Central memory CD4-positive, alpha-beta T cell (primary cell): ENCODE results near the gene ARHGEF4.

Experiments
- DNase-seq: peaks from one replicate; pipeline ENCODE4 v3.0.0; 2022

Gene ARHGEF4

DNA sequence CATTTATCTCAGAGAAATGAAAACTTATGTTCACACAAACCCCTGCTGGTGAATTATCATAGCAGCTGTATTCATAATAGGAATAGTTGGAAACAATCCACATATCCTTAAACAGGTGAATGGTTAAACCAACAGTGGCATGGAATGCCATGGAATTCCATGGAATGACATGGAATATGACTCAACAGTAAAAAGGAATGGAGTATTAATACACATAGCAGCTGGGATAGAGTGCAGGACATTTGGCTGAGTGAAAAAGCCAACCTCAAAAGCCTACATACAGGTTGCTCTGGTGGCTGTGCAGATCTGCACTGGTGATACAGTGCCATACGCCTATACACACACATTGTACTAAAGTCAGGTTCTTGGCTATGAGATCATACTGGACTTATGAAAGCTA is 187.0 kb downstream of the ARHGEF4 start:
- DNase-seq = no peak

DNA sequence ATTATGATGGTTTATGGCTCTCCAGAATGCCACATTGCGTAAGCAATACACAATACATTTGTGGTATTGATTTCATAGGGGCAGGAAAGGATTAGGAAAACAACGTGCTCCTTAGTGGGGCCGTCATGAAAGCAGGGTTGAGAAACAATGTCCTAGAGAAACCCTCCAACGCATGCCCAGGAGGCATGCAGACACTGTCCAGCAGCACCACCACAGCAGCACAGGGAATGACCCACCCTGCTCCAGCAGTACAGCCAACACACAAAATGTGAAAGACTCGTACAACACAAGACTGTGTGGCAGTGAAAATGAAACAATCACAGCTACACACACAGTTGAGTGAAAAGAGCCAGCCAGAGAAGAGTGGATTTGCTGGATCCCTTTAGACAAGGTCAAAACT is 190.2 kb downstream of the ARHGEF4 start:
- DNase-seq = no peak

DNA sequence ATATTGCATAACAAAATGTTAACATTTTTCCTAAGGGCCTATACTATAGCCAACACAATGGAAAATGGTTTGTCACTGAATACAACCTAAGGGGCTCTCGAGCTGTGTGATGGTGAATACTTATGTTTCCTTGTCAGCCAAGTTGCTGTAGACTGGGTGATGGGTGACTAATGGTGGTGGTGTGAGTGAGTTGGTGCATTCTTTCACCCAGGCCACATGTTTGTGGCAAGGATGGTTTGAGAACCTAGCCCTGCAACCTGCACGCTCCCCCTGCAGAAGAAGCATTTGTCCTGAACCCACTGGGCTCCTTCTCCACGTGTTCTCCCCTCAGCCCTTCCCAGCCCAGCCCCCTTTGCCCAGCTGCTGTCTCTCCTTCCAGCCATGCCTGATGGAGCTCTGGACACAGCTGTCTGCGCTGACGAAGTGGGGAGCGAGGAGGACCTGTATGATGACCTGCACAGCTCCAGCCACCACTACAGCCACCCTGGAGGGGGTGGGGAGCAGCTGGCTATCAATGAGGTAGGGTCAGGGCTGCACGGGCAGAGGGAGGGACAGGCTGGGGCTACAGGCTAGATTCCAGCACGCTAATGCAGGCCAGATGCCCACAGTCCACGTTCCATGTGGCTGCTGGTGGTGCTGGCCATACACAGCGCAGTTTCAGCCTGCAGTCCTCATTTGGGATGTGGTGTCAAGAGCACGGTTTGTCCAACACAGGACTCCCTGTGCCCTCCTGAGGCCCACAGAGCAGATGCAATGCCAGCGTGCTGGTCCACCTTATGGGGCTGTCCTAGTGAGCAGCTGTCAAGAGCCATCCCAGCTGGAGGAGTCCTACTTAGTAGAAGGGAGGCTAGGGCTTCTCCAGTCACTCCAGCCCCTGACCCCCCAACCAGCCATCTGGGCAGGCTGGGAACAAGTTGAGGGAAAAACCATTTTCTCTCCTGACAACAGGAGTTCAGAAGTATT is 191.1 kb downstream of the ARHGEF4 start:
- DNase-seq = no peak

DNA sequence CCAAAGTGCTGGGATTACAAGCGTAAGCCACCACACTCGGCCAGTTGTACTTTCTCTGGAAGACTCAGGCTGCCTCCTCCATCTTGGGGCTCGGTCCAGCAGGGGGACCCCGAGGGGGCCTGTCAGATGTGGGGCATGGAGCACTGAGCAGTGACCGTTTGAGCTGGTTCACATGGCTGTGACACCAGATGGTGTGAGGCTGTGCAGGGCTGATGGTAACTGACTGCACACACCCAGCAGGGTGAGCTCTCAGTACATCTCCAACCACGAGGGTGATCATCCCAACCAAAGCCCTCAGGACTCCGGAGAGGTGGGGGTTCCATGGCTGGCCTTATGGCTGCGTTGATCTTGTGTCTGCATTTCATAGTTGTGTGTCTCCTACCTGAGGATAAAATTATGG is 193.1 kb downstream of the ARHGEF4 start:
- DNase-seq = no peak

DNA sequence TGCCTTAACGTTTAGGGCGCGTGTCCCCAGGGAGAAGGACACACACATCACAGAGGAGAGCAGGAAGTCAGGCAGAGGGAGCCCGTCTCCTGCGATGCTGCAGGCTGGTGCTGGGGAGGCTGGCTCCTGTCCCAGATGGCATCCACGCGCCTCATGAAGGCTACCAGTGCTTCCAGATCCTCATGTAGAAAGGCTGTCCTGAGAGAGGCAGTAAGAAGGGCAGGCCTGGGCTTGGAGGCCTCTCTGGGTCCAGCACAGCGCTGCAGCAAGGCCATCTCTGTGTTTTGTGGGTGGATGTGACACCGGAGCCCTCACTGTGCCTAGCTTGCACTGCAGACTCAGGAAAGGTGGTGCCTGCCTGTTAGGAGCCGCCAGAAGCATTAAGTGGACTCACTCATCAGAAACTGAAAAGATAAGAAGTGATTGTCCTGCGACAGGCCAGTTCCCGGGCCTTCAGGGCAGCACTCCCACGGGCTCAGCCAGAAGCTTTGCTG is 193.8 kb downstream of the ARHGEF4 start:
- DNase-seq = no peak

DNA sequence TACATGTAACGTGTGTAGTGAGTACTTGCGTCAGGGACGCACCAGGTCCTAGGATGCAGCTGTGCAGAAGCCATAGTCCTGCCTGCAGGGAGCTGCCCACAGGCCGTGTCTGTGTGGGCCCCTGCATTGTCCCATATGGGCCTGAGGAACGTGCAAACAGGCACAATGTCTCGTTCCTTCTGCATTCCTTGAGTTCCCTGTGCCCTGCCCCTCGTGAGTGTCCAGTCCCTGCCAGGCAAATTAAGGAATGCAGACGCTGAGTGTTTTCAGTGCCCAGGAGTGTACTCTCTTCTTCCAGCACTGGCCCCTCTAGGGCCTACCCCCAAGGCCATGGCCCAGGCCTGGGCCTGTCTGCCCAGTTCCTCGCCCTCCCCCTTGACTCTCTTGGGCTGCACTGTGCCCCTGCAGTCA is 194.7 kb downstream of the ARHGEF4 start:
- DNase-seq = no peak

DNA sequence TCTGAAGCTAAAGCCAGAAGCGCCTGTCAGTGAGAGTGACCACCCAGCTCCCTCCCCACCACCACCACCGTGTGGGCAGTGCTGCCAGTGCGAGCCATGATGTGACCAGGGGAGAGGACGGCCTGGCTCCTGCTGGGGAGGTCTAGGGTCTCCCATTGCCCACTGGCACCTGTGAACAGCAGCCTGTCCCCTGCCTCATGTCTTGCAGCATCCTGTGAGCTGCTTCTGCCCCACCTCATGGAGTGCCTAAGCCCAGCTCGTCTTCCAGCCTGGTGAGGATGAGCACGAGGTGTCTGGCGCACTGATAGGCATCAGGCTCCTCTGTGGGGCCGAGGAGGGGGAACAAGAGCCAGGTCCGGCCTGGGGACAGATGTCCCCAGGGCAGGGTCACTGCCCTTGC is 195.2 kb downstream of the ARHGEF4 start:
- DNase-seq = no peak

DNA sequence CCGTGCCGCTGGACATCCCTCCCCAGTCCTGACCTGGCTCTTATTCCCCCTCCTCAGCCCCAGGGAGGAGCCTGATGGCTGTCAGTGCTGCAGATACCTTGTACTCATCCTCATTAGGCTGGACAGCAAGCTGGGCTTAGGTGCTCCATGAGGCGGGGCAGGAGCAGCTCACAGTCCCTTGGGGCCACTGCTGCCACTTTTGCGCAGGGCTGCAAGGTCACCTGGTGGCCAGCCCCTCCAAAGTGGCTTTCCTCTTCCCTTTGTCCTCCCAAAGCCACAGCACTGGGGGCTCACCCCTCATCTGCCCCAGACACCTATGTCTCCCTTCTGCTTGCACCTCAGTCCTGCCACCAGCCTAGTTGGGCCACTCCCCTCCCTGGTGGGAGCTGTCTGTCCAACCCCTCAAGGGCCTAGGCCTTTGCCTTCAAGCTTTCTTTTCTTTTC is 195.7 kb downstream of the ARHGEF4 start:
- DNase-seq = no peak

DNA sequence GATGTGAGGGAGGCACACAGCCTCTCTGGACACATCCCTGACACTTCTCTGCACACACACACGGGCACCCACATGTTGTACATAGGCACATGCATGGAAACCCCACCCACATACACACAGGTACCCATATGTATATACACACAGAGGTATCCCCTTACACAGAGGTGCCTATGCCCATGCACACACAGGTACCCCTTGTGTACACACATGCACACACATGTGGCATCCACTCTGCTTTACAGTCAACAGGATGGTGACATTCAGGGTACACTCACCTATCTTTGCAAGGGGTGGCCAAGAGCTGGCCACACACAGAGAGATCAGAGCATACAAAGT is 197.0 kb downstream of the ARHGEF4 start:
- no peak for DNase-seq

DNA sequence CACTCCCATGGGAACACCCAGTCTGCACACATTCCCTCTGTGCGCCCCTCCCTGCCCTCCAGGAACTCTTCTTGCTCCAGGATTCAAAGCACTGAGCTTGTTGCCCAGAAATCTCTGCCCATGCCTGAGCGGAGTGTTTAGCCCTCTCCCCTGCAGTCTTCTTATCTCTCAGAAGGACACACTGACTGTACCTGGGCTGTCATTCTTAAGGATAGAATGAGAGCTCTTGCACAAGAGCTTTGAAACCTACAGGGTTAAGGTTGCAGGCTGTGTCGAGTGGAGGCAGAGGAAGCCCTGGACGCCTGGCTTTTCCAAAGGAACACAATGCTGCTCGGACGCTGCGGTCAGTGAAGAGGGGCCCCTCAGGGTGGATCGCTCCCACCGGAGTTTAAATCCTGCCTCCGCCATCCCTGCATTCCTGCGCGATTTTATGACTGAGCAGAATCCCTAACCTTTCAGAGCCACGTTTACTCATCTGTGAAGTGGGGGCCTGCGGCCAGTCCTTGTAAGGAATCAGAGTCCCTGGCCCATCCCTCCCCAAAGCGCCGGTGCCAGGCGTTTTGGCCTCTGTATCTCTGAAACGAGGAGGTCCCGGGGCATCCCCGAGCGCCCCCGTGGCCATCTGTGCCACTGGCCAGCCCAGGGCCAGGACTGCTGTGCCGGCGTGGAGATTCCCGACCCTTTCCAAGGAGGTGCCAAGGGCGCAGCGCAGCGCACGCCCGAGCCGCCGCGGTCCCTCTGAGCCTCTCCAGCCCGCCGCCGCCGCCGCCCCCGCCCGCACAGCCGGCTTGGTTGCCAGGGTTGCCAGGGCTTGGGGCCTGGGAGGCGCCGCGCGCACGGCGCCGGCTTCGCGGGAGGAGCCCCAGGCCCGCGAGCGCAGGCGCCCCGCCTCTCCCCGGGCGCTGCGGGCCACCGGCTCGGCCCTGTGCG is 197.7 kb downstream of the ARHGEF4 start:
- DNase-seq = no peak

DNA sequence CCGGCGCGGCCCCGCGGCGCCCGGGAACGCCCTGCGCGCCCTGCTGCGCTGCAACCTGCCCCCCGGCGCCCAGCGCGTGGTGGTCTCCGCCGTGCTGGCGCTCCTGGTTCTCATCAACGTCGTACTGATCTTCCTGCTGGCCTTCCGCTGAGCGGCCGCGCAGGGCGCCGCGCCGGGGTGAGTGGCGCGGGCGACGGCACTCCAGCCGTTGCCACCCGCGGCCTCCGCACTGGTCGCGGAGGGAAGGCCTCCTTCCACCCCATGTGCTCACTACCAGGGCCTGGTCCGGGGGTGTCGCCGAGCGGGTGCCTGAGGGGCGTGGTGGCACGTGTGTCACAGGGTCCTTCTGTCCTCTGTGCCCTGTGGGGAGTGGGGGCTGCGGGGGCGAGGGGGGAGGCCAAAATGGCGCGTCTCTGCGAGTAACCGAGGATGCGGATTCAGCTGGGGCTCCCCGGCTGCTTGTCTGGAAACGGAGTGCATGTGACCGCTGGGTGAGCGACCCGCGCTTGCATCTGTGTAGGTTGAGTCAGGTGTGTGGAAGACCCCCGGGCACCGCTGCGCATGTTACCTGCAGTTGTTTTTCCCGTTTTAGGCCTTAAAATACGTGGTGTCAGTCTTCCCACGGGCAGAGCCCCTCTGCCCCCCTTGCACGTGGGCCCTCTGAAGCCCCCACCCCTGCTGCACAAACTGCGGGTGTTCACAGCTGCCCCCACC is 198.6 kb downstream of the ARHGEF4 start:
- no peak for DNase-seq

DNA sequence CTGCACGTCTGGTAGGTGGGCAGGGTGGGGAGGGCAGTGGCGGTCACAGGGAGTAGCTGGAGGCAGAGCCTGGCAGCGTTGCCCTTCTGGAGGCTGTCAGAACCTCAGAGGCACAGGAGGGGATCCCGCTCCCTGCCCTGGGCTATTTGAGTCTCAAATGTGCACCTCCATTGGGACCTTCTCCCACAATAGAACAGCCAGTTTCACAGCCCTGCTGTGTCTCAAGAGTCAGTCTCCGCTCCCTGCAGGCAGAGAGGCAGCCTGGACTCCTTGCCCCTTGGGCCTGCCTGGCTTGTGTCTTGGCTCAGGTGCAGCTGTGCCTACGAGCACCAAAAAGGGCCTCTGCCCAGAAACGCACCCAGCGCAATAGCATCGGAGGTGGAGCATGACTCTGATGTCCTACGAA is 199.1 kb downstream of the ARHGEF4 start:
- no peak for DNase-seq

DNA sequence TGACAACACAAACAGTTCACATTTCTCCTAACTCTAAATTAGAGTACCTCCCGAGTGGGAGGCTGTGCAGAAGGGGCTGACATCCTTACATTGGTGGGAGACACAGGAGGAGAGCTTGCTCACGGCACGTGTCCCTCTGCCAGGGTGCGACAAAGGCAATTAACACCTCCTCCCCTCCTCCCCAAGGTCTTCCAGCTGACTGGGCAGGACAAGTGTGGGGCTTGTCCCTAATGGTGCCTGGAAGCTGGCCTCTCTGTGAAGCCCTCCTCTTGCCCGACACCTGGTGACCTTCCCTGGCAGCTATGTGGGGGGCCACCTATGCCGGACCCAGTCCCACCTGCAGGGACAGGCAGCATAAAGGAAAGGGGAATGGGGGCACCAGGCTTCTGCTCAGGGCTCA is 199.6 kb downstream of the ARHGEF4 start:
- no peak for DNase-seq

DNA sequence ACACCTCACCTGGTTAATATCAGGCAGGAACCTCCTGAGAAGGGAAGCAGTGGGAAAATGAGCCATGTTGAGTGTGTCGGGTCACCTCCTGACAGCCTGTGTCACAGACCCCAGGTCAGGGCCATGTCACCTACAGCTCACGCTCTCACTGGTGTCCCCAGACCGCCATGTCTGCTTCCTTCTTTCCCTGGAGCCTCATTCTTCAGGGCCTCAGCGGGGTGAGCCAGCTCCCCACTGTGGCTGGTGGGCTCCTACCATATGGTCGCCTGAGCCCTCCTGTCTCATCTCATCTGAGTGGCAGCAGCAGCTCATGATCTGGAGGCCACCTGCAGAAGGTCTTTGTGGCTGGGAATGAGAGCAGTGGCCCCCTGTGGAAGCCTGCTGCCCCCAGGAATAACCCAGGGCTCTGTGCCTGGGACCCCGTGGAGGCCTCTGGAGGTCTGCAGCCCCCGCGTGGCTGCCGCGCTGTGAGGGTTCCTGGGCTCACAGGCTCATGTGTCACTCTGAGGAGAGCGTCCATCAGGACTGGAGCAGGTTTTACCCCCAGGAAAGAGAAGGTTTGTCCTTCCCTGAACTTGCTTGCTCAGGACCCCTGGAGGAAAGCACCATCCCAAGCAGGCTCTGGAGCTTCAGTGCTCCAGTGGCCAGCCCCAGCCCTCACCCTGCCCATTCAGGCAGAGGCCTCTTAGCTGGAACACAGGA is 200.1 kb downstream of the ARHGEF4 start:
- no peak for DNase-seq

DNA sequence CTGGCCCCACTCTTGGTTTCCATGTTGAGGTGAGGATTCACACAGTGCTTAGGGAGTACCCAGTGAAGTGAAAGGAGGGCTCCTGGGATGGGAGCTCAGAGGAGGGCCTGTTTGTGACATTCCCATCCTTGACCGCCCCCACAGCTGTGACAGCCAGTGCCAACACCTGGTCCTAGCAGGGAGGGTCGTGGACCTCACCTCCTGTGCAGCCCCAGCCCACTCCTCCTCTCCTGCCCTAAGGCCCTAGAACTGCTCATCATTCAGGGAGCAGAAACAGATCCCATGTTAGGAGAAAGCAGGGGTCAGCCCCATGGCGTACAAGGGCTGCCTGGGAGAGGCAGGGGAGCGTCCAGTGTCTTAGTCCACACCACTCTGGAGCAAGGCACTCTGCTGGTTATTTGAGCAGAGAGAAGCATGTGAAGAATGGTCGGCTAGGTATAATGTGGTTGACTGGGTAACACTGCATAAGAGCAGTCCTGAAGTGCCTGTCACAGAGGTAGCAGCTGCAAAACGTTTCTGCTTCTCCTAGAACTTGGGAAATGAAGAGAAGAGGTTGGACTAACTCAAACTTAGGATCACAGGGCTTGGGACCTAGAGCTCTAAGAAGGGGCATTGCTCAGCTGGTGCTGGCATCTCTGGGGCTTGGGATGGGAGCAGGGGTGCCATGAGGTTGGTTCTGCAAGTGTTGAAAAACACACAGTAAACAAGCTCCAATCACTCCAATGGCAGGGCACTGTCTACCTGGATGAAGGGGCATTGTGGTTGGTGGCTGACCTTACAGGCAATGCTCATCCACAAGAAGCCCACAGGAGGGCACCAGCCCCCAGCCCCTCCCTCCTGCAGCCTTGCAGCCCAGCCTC is 200.9 kb downstream of the ARHGEF4 start:
- DNase-seq = no peak

DNA sequence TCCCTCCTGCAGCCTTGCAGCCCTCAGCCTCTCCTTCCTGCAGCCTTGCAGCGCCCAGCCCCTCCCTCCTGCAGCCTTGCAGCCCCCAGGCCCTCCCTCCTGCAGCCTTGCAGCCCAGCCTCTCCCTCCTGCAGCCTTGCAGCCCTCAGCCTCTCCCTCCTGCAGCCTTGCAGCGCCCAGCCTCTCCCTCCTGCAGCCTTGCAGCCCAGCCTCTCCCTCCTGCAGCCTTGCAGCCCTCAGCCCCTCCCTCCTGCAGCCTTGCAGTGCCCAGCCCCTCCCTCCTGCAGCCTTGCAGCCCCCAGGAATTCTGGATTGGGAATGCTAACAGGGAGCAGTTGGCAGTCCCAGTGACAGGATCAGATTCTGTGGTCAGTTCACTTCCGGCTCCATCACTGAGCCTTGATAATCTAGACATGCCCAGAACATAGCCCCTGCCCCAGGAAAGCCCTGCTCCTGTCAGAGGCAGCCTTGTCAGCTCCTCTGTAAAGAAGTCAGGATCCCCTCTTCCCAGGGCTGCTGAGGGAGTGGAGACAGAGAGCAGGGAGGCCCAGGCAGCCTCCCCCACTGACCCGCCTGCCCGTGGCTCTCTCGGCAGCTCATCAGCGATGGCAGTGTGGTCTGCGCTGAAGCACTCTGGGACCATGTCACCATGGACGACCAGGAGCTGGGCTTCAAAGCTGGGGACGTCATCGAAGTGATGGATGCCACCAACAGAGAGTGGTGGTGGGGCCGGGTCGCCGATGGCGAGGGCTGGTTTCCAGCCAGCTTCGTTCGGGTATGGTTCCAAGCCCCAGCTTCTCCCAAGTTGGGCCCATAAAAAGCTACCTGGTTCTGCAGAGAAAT is 201.8 kb downstream of the ARHGEF4 start:
- DNase-seq = no peak

DNA sequence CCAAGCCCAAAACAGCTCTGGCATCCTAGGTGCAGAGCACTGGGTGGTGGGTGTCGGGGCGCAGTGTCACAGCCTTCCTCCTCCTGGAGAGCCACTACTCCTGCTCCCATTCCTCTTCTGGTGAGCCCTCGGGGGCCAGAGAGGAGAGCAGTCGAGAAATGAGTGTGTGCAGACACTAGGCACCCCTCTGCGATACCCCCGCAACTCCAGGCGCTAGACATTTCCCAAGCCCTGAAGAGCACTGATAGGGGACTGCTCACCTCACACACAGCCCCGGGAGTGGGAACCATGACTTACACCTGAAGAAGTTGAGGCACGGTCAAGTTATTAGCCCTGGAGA is 202.4 kb downstream of the ARHGEF4 start:
- no peak for DNase-seq

DNA sequence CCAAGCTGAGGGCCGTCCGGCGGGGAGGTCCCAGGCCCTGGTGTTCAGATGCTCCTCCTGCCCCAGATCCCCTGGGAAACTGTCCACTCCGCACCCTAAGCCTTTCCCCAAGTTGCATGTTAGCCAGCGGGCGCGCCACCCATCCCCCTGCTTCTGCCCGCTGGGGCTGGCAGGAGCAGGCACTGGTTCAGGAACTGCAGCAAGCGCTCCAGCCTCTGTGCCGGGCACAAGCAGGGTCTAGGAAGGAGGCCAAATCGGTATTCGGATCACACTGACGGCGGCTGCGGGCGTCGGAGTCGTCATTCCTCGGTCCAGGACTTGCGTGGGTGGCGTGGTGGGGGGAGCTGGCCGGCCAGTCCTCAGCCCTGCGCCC is 202.8 kb downstream of the ARHGEF4 start:
- no peak for DNase-seq

DNA sequence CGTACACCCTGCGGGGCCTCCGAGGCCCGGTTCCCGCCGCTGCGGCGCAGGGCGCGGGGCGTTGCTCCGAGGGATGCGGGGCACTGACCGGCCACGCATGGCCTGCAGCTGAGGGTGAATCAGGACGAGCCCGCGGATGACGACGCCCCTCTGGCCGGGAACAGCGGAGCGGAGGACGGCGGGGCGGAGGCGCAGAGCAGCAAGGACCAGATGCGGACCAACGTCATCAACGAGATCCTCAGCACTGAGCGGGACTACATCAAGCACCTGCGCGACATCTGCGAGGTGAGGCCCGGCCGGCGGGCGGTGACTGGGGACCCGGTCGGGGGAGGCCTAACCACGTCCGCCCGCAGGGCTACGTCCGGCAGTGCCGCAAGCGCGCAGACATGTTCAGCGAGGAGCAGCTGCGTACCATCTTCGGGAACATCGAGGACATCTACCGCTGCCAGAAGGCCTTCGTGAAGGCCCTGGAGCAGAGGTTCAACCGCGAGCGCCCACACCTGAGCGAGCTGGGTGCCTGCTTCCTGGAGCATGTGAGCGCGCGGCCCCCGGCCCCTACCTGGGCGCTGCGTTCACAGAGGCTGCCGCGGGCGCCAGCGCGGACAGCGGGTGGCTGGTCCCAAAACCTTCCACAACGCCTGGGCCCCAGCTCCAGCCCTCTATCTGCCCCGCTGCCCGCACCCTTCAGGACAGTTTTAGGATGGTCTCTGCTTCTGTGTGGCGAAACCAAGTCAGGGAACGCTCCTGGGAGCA is 203.4 kb downstream of the ARHGEF4 start:
- peak; percentile 37 for DNase-seq
